ENCODE data around the gene BEAN1. TPM values are rescaled to one million over a fixed set of nuclear protein-coding genes. Genes with fewer than 3 reads are reported as not detected.

BEAN1 gene
- total RNA-seq, 1 experiment from 2014 or later = 1.9 TPM

- Histone ChIP-seq H3K4me1 (ENCODE audit: insufficient read depth, low read length) (no peaks in the 10 kb centered on the region), H4K20me1 (ENCODE audit: low read length) (no peaks in the 10 kb centered on the region), H3F3A (ENCODE audit: low read length, unreplicated experiment) (no peaks in the 10 kb centered on the region), H3K27me3 (ENCODE audit: low read length) (peaks cover 2% of the 10 kb centered on the region; the same call in 1 of the 2 replicates), H3K79me2 (ENCODE audit: low read length) (no peaks in the 10 kb centered on the region), H3K36me3 (ENCODE audit: low read depth, low read length) (no peaks in the 10 kb centered on the region), H3K27ac (ENCODE audit: low read length) (no peak overlapping the region), H3K9ac (ENCODE audit: low read length) (no peak overlapping the region), H3K9me3 (ENCODE audit: low read length) (no peaks in the 10 kb centered on the region), H3K4me2 (ENCODE audit: low read length) (no peak overlapping the region), H2AFZ (ENCODE audit: low read length) (no peak overlapping the region), H3K4me3 (ENCODE audit: low read length) (no peak overlapping the region), H3K9me2 (replicated peaks; ENCODE audit: low read length) (no peaks in the 10 kb centered on the region)
- intact Hi-C loops (cut with micrococcal nuclease) = no loop called here
- DNase-seq (no peak), ATAC-seq (no peak)
- ChIA-PET POLR2A (ENCODE audit: unreplicated experiment) (no interaction called here), CTCF (no interaction called here)
- no peak for TF ChIP-seq EZH2 (IDR thresholded peaks at IDR 0.05; ENCODE audit: low read length, unreplicated experiment)
- no peak for TF ChIP-seq EZH2phosphoT487 (IDR thresholded peaks at IDR 0.05; ENCODE audit: borderline replicate concordance, low read length)
- no peak for TF ChIP-seq CTCF (conservative IDR thresholded peaks at IDR 0.05; ENCODE audit: low read depth, low read length)
- BruUV-seq (replicated peaks) = no TSS peak
These were observed 41.3 kb downstream of the BEAN1 start for GRCh38 chr16:66468321-66468965.

- ChIA-PET CTCF (no interaction called here), POLR2A (ENCODE audit: unreplicated experiment) (no interaction called here)
- BruUV-seq (replicated peaks) = no TSS peak
These were observed 42.3 kb downstream of the BEAN1 start for GRCh38 chr16:66469291-66469946.

More at GRCh38 chr16:66469291-66469946, 42.3 kb downstream of the BEAN1 start:
- no peak overlapping the region for H3K27ac ChIP-seq (ENCODE audit: low read length)
- H4K20me1 ChIP-seq (ENCODE audit: low read length) = no peaks in the 10 kb centered on the region
- H3K9ac ChIP-seq (ENCODE audit: low read length) = no peak overlapping the region
- TF ChIP-seq EZH2phosphoT487 (IDR thresholded peaks at IDR 0.05; ENCODE audit: borderline replicate concordance, low read length) (no peak), EZH2 (IDR thresholded peaks at IDR 0.05; ENCODE audit: low read length, unreplicated experiment) (no peak), CTCF (conservative IDR thresholded peaks at IDR 0.05; ENCODE audit: low read depth, low read length) (no peak)
- no peaks in the 10 kb centered on the region for H3K27me3 ChIP-seq (ENCODE audit: low read length)
- intact Hi-C loops (cut with micrococcal nuclease) = no loop called here
- ATAC-seq (no peak), DNase-seq (no peak)
- H3K9me2 ChIP-seq (replicated peaks; ENCODE audit: low read length) = no peaks in the 10 kb centered on the region
- no peaks in the 10 kb centered on the region for H3F3A ChIP-seq (ENCODE audit: low read length, unreplicated experiment)
- H3K4me2 ChIP-seq (ENCODE audit: low read length) = no peak overlapping the region
- no peaks in the 10 kb centered on the region for H3K9me3 ChIP-seq (ENCODE audit: low read length)
- no peak overlapping the region for H2AFZ ChIP-seq (ENCODE audit: low read length)
- no peaks in the 10 kb centered on the region for H3K79me2 ChIP-seq (ENCODE audit: low read length)
- H3K4me1 ChIP-seq (ENCODE audit: insufficient read depth, low read length) = no peaks in the 10 kb centered on the region; the same call in 1 of the 2 replicates
- H3K36me3 ChIP-seq (ENCODE audit: low read depth, low read length) = no peaks in the 10 kb centered on the region
- no peak overlapping the region for H3K4me3 ChIP-seq (ENCODE audit: low read length)

Measured in PC-3 (cell line).